NOMO-1 treated with dmso at 0.1 percent for 144 hours (cell line): ENCODE measurements around the gene TPM1.

Experiments
- DNase-seq: peaks from one replicate; lab custom pipeline; 2025; ENCODE audit not compliant: unreplicated experiment; lab: John Stamatoyannopoulos, UW

Gene TPM1

GRCh38 chr15:63072023-63072650 lies 29.6 kb downstream of the TPM1 start:
- no peak for DNase-seq

- DNase-seq, result no peak
Measured at GRCh38 chr15:63072809-63073277, 30.3 kb downstream of the TPM1 start.

- no peak for DNase-seq
Measured at GRCh38 chr15:63073497-63074172, 31.1 kb downstream of the TPM1 start.

- DNase-seq, result no peak
Measured at GRCh38 chr15:63075015-63075983, 32.8 kb downstream of the TPM1 start.

GRCh38 chr15:63075984-63076713 lies 33.6 kb downstream of the TPM1 start:
- no peak for DNase-seq

GRCh38 chr15:63076714-63077046 lies 34.1 kb downstream of the TPM1 start:
- DNase-seq, result no peak

GRCh38 chr15:63077952-63078351 lies 35.4 kb downstream of the TPM1 start:
- DNase-seq, result no peak

- no peak for DNase-seq
Measured at GRCh38 chr15:63079947-63080626, 37.5 kb downstream of the TPM1 start.

GRCh38 chr15:63080634-63081250 lies 38.2 kb downstream of the TPM1 start:
- DNase-seq, result no peak

- no peak for DNase-seq
Measured at GRCh38 chr15:63082366-63082765, 39.8 kb downstream of the TPM1 start.

GRCh38 chr15:63083044-63083443 lies 40.5 kb downstream of the TPM1 start:
- no peak for DNase-seq

- no peak for DNase-seq
Measured at GRCh38 chr15:63083541-63083940, 41.0 kb downstream of the TPM1 start.

GRCh38 chr15:63084806-63085205 lies 42.3 kb downstream of the TPM1 start:
- DNase-seq, result no peak

GRCh38 chr15:63085289-63085688 lies 42.7 kb downstream of the TPM1 start:
- DNase-seq, result no peak

GRCh38 chr15:63086271-63086670 lies 43.7 kb downstream of the TPM1 start:
- no peak for DNase-seq

- DNase-seq, result no peak
Measured at GRCh38 chr15:63086947-63087346, 44.4 kb downstream of the TPM1 start.

GRCh38 chr15:63088533-63089245 lies 46.1 kb downstream of the TPM1 start:
- no peak for DNase-seq

- no peak for DNase-seq
Measured at GRCh38 chr15:63089260-63090043, 46.9 kb downstream of the TPM1 start.

- DNase-seq, result no peak
Measured at GRCh38 chr15:63090472-63090871, 47.9 kb downstream of the TPM1 start.
